AG20443 (cell line): ENCODE data around the gene ZNF532.
A peak's percentile ranks its signal among the peaks of the same experiment; 100 is the strongest.

Experiments
- DNase-seq: peaks from one replicate; pipeline ENCODE4 v3.0.0; 2012; ENCODE audit warnings: low spot score, mixed read lengths

The ZNF532 gene

DNA sequence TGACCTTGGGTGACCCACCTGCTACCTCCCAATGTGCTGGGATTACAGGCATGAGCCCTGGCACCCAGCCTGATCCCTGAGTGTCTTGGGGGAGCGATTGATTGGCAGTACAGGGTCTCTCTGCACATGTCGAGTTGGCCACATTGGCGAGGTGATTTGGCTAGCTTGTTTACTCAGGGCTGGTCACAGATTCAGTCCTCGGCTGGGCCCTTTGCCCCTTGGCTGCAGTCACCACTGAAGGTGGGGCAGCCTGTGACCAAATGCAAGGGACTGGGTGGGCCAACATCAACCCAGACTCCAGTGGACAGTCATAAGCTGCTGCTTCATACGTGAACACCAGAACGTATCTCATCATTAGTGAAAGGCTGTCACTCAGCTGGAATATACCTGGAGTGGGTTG, 114.9 kb downstream of the ZNF532 start:
- no peak for DNase-seq

- DNase-seq: peak; percentile 24
These were observed 116.3 kb downstream of the ZNF532 start for GRCh38 chr18:58980991-58981390.

GRCh38 chr18:58983260-58984155, 118.8 kb downstream of the ZNF532 start:
- DNase-seq: no peak

DNA sequence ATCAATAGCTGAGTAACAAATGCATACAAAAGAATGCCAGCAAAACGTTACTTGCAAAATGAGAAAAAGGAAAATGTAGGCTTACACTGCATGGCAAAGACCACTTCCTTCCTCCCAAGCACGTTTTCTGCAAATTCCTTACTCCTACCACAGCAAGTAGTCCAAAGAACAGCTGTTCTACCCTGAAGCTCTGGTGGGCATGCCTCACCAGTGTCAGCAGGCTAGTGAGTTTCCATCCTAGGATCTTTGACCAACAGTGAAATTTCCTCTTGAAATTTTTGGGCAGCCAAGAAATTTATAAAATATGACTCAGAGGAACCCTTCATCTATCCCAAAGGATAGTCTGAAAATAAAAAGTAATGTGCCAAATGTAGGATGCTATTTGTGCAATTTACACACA, 123.9 kb downstream of the ZNF532 start:
- no peak for DNase-seq

DNA sequence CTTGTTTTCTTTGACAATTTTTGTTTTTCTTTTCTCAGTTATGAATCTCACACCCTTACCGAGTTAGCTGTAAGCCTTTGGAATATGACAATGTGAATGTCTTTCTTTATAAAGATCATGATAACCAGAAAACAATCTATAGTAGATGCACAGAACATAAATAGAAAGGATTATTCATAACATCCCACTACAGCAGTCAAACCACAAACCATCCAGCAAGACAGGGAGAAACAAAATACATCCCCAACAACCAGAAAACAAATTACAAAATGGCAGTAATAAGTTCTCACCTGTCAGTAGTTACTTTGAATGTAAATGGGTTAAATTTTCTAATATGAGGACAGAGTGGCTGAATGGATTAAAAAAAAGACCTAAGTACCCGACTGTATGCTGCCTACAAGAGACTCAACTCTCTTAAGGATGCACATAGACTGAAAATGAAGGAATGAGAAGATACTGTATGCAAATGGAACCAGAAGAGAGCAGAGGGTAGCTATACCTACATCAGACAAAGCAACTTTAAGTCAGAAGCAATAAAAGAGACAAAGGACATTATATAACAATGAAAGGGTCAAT, 124.6 kb downstream of the ZNF532 start:
- DNase-seq: no peak

DNA sequence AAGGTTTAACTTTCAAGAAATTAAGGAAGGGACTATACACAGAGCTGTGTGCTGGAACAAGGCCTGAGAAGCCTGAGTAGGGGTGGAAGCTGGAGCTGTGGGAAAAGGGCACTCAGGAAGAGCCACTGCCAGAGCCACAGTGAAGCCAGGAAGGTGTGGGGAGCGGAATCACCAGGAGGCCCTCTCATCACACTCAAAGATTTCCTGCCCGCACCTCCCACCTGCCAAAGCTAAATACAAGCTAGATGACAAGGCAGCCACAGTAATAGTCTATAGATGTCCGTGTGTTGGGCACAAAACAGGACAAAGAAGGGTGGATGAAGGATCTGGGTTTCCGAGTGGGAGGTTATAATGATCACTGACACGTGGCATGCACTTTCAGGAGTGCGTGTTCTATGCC, 126.0 kb downstream of the ZNF532 start:
- DNase-seq: no peak

GRCh38 chr18:58991167-58991798, 126.6 kb downstream of the ZNF532 start:
- no peak for DNase-seq

DNA sequence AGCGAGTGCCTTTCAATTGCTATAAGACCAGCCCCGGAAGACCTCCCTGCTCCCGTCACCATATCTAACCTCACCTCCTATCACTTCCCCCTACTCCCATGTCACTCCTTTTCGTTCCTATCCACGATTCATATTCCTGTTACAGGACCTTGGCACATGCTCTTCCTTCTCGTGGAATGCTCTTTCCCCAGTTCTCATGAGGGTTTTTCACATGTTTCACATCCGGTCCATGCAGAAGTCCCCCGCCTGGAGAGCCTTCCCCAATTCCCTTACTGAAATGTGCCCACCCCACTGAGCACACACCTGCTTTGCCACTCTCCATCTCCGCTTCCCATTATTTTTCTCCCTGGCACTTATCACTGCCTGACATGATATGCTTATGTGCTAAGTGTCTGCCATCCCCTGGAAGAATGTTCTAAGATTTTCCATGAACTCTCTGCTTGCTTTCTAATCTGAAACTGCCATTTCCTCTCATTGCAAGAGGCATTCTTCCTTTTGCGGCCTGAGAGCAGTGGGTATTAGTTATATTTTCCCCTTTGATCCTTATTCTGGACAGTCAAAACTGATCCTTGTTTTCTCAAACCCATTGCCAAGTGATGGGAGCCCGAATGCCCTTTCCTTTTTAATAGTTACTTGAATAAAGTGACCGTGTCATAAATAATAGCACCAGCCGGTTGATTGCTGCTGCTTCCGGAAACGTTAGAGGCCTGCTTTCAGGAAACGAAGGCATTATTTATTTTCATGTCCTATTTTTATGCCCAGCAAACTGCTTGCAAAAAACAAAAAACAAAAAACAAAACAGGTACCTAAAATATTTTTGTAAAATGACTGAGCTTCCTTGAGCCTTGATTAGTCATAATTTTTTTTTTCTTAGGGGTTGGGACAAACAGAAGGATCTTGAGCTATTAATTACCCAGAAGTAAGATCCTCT, 127.9 kb downstream of the ZNF532 start:
- no peak for DNase-seq

DNA sequence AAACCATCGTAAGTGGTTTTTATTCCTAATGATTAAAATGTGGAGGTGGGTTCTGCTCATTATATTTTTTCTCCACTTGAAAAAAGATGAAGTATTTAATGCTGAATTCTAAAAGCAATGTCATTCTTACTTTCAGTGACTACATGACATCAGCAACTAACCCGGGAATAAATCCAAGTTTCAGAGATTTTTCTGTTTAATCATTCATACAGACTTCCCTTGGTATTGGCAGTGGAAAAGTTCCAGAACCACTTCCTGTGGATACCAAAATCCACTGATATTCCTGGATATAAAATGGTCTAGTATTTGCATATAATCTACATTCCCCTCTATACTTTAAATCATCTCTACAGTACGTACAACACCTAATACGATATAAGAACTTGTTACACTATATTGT, 128.6 kb downstream of the ZNF532 start:
- peak; percentile 60 for DNase-seq

DNA sequence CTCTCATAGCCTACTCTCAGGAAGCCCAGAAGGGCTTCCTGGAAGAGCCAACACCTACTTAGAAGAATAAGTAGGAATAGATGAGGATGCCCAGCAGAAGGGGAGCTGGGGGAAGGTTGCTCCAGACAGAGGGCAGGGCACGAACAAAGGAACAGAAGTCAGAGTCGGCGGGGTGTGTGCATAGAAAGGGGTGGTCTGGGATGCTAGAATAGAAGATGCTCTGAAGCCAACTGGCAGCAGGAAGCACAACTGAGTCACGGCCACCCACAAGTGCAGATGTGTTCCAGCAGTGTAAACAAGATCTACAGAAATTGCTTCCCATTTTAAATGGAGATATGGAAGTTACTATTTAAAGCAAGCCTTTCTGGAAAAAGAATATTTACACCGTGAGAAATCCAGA, 131.0 kb downstream of the ZNF532 start:
- DNase-seq: no peak

- DNase-seq: no peak
These were observed 131.5 kb downstream of the ZNF532 start for GRCh38 chr18:58996131-58996641.

- no peak for DNase-seq
These were observed 132.0 kb downstream of the ZNF532 start for GRCh38 chr18:58996696-58997095.

GRCh38 chr18:58997811-58998337, 133.2 kb downstream of the ZNF532 start:
- peak; percentile 78 for DNase-seq

- DNase-seq: peak; percentile 69
These were observed 133.9 kb downstream of the ZNF532 start for GRCh38 chr18:58998401-58999203.

DNA sequence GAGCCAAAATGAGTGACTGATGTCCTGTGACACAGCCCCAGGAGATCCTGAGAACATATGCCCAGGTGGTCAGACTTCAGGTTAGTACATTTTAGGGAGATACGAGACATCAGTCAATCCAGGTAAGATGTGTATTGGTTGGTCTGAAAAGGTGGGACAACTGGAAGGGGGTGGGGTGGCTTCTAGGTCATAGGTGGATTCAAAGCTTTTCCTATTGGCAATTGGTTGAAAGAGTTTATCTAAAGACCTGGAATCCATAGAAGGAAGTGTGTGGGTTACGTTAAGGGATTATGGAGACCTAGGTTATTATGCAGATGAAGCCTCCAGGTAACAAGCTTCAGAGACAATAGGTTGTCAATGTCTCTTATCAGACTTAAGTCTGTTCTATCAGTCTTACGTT, 136.5 kb downstream of the ZNF532 start:
- DNase-seq: no peak

- DNase-seq: no peak
These were observed 137.0 kb downstream of the ZNF532 start for GRCh38 chr18:59001721-59002120.

DNA sequence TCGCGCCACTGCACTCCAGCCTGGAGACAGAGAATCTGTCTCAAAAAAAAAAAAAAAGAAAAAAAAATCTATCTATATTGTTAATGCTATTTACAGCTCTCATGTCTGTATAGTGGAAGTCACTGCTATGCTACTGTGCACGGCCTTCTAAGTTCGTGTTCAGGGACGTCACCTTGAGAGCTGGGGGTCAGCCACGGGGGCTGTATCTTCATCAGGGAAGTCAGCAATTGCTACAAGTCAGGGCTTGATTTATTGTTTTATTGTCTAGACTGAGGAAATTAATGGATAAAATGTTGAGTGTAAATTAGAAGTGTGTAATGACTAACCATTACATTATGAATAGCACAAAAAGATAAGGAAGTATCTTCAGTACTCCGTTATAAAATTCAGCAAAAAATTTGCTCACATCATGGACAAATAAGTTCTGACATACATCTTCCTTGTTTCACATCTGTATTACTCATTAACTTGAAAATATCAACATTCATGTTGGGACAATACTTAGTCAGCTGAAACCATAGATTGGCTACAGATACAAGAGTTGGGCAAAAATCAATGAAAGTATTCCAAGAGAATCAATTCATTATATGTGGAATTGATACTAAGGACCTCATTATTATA, 138.4 kb downstream of the ZNF532 start:
- DNase-seq: no peak

- DNase-seq: peak; percentile 67
These were observed 140.6 kb downstream of the ZNF532 start for GRCh38 chr18:59005262-59005661.

DNA sequence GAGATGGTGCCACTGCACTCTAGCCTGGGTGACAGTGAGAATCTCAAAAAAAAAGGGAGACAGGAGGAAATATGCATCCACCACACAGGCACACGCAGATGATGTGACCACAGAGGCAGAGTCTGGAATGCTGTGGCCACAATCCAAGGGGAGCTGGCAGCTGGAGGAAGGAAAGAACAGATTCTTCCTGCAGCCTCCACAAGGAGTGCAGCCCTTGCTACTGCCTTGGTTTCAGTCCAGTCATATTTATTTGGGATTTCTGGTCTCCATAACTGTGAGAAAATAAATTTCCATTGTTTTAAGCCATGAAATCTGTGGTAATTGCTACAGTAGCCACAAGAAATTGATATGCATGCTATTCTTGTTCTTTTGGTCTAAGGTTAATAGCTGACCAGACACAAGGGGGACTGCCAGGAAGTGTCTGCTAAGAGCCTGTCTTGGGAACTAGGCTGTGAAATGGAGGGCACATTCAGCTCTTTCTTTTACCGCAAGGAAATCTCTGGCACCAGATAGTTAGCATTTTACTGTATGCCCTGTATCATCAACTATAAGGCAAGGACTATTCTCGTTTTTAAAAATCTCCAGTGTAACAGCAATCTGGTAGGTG, 141.9 kb downstream of the ZNF532 start:
- DNase-seq: peak; percentile 61
